Testis (tissue), 2 donors: ENCODE results near the gene MAN1A2.

ENCODE experiments used
- CTCF ChIP-seq, 3 experiments: fragments of 450-650 bp in 2 of 3; fragments of 200-600 bp in 1 of 3; sonication (generic) in 1 of 3; IDR thresholded peaks; one replicate each; pipeline ENCODE4 v1.5.1; 2016 to 2019; ENCODE audit warnings: antibody characterized with exemption in 3 of 3, mild to moderate bottlenecking in 2 of 3, moderate library complexity in 1 of 3
- POLR2A ChIP-seq: fragments of 450-650 bp; IDR thresholded peaks from one replicate; pipeline ENCODE4 v1.6.1; 2017; ENCODE audit warnings: antibody characterized with exemption, mild to moderate bottlenecking, moderate library complexity

GRCh38 chr1:117427297-117427696 is 60.0 kb downstream of the MAN1A2 start:
- no peak for TF ChIP-seq CTCF (IDR thresholded peaks at IDR 0.05)
- no peak for TF ChIP-seq POLR2A
